ENCODE results near the gene PIN4. TPM values are rescaled to one million over a fixed set of nuclear protein-coding genes. Genes with fewer than 3 reads are reported as not detected.

PIN4 gene
- polyA plus RNA-seq, 1 of the 3 experiments (the other 2 are of a cell fraction) = 29.8 TPM

DNA sequence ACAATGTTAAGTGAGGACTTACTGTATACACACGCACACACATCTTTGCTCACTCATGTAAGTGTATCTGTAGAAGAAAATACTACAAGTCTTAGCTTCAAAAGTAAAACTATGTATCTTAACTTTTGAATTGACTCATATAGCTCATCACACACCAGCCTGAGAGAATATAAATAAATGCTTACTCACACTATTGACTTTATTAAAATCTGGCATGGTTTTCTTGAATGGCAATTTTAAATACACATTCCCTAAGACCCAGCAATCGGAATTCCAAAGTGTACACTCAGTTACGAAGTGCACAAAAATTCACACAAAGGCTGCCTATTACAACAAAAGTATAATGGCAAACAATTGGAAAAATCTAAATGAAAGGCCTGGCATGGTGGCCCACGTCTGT lies 55.3 kb downstream of the PIN4 start:
- Histone ChIP-seq H3K27ac (ENCODE audit: low read depth in 2 of 2, low read length in 1 of 2) (peak overlapping the region in 1 of 2 experiments; percentile 24; a peak in 1 of 4 replicates), H2AFZ (ENCODE audit: low read depth) (no peak overlapping the region), H3K36me3 (replicated peaks in 1 of 2; ENCODE audit: control insufficient read depth in 1 of 2, insufficient read depth in 2 of 2, low read length in 1 of 2) (peaks cover 0 to 1% of the 10 kb centered on the region in 2 experiments), H3K79me2 (ENCODE audit: insufficient read depth) (peaks cover 64% of the 10 kb centered on the region), H3F3A (replicated peaks; ENCODE audit: insufficient read depth) (peaks cover 19% of the 10 kb centered on the region), H3K9ac (no peak overlapping the region), H3K4me1 (ENCODE audit: control insufficient read depth in 1 of 2, insufficient read depth in 2 of 2, low read depth in 1 of 2, low read length in 1 of 2) (peaks cover 5 to 7% of the 10 kb centered on the region in 2 experiments; a peak in 1 of 4 replicates), H3K9me3 (no peaks in the 10 kb centered on the region), H3K9me2 (no peaks in the 10 kb centered on the region), H3K4me2 (no peak overlapping the region), H3K4me3 (ENCODE audit: low read depth in 2 of 2, low read length in 1 of 2) (no peak overlapping the region), H4K20me1 (ENCODE audit: insufficient read depth) (no peaks in the 10 kb centered on the region), H3K27me3 (ENCODE audit: insufficient read depth) (no peaks in the 10 kb centered on the region)
- 88% methylated on average over 4 of the region's 4 CpGs for WGBS (ENCODE audit: low lambda C conversion rate)
- ChIA-PET CTCF (no interaction called here), POLR2A (no interaction called here)
- TF ChIP-seq FOXJ3 (CRISPR knock-in tag; IDR thresholded peaks at IDR 0.05) (no peak), RXRA (IDR thresholded peaks at IDR 0.05; ENCODE audit: borderline replicate concordance, low read depth) (no peak), RAD21 (IDR thresholded peaks at IDR 0.05; ENCODE audit: low read length) (no peak), GATA2 (CRISPR knock-in tag; IDR thresholded peaks at IDR 0.05) (no peak), RFX5 (IDR thresholded peaks at IDR 0.05; ENCODE audit: low read length) (no peak), NFIC (IDR thresholded peaks at IDR 0.05; ENCODE audit: borderline replicate concordance) (no peak), RCOR1 (IDR thresholded peaks at IDR 0.05; ENCODE audit: low read length) (no peak), EP300 (IDR thresholded peaks at IDR 0.05; ENCODE audit: borderline replicate concordance in 1 of 2, low read depth in 1 of 2, low read length in 1 of 2) (no peak), TAF1 (IDR thresholded peaks at IDR 0.05; ENCODE audit: borderline replicate concordance, low read depth, low read length) (no peak), MEF2A (IDR thresholded peaks at IDR 0.05; ENCODE audit: borderline replicate concordance, low read depth) (no peak), FOSL2 (IDR thresholded peaks at IDR 0.05; ENCODE audit: borderline replicate concordance, low read depth) (no peak), TCF12 (IDR thresholded peaks at IDR 0.05) (no peak), NRF1 (IDR thresholded peaks at IDR 0.05; ENCODE audit: low read depth, low read length) (no peak)
- TF ChIP-seq, protein P1, sequence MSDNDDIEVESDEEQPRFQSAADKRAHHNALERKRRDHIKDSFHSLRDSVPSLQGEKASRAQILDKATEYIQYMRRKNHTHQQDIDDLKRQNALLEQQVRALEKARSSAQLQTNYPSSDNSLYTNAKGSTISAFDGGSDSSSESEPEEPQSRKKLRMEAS (IDR thresholded peaks at IDR 0.05; ENCODE audit: low read depth) = no peak
- TF ChIP-seq, protein P2, sequence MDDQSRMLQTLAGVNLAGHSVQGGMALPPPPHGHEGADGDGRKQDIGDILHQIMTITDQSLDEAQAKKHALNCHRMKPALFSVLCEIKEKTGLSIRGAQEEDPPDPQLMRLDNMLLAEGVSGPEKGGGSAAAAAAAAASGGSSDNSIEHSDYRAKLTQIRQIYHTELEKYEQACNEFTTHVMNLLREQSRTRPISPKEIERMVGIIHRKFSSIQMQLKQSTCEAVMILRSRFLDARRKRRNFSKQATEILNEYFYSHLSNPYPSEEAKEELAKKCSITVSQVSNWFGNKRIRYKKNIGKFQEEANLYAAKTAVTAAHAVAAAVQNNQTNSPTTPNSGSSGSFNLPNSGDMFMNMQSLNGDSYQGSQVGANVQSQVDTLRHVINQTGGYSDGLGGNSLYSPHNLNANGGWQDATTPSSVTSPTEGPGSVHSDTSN (IDR thresholded peaks at IDR 0.05) = no peak
- TF ChIP-seq, protein P3, sequence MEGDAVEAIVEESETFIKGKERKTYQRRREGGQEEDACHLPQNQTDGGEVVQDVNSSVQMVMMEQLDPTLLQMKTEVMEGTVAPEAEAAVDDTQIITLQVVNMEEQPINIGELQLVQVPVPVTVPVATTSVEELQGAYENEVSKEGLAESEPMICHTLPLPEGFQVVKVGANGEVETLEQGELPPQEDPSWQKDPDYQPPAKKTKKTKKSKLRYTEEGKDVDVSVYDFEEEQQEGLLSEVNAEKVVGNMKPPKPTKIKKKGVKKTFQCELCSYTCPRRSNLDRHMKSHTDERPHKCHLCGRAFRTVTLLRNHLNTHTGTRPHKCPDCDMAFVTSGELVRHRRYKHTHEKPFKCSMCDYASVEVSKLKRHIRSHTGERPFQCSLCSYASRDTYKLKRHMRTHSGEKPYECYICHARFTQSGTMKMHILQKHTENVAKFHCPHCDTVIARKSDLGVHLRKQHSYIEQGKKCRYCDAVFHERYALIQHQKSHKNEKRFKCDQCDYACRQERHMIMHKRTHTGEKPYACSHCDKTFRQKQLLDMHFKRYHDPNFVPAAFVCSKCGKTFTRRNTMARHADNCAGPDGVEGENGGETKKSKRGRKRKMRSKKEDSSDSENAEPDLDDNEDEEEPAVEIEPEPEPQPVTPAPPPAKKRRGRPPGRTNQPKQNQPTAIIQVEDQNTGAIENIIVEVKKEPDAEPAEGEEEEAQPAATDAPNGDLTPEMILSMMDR (IDR thresholded peaks at IDR 0.05) = no peak
- TF ChIP-seq, protein P4, sequence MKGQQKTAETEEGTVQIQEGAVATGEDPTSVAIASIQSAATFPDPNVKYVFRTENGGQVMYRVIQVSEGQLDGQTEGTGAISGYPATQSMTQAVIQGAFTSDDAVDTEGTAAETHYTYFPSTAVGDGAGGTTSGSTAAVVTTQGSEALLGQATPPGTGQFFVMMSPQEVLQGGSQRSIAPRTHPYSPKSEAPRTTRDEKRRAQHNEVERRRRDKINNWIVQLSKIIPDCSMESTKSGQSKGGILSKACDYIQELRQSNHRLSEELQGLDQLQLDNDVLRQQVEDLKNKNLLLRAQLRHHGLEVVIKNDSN (IDR thresholded peaks at IDR 0.05; ENCODE audit: borderline replicate concordance, low read depth) = no peak
- TF ChIP-seq, protein P5, sequence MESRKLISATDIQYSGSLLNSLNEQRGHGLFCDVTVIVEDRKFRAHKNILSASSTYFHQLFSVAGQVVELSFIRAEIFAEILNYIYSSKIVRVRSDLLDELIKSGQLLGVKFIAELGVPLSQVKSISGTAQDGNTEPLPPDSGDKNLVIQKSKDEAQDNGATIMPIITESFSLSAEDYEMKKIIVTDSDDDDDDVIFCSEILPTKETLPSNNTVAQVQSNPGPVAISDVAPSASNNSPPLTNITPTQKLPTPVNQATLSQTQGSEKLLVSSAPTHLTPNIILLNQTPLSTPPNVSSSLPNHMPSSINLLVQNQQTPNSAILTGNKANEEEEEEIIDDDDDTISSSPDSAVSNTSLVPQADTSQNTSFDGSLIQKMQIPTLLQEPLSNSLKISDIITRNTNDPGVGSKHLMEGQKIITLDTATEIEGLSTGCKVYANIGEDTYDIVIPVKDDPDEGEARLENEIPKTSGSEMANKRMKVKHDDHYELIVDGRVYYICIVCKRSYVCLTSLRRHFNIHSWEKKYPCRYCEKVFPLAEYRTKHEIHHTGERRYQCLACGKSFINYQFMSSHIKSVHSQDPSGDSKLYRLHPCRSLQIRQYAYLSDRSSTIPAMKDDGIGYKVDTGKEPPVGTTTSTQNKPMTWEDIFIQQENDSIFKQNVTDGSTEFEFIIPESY (IDR thresholded peaks at IDR 0.05; ENCODE audit: borderline replicate concordance, low read depth) = no peak
- no peak for DNase-seq
